Measurements from ENCODE around the gene GJA3.

- TF ChIP-seq CTCF (conservative IDR thresholded peaks at IDR 0.05; ENCODE audit: low read depth, low read length) (peak; percentile 79), RCOR1 (IDR thresholded peaks at IDR 0.05; ENCODE audit: insufficient replicate concordance, low read length) (no peak), BHLHE40 (IDR thresholded peaks at IDR 0.05; ENCODE audit: low read depth, low read length) (no peak), POLR2A (IDR thresholded peaks at IDR 0.05; ENCODE audit: low read depth, low read length) (no peak), MAFK (IDR thresholded peaks at IDR 0.05; ENCODE audit: low read depth, low read length) (no peak), RFX5 (IDR thresholded peaks at IDR 0.05; ENCODE audit: low read depth, low read length) (no peak), CHD1 (IDR thresholded peaks at IDR 0.05; ENCODE audit: low read depth, low read length) (no peak), FOS (IDR thresholded peaks at IDR 0.05; ENCODE audit: low read depth, low read length) (no peak), MXI1 (IDR thresholded peaks at IDR 0.05; ENCODE audit: borderline replicate concordance, low read depth, low read length) (no peak), USF2 (IDR thresholded peaks at IDR 0.05; ENCODE audit: low read depth, low read length) (no peak)
Measured at GRCh38 chr13:20182231-20182846, 21.5 kb upstream of the GJA3 start.
